Memory B cell (primary cell): ENCODE results near the gene OCIAD1.
"Not testable (repeated sequence)": the region's sequence is repeated elsewhere in the genome, so short reads cannot be mapped to it uniquely, and the experiment has no call there.

Experiments
- ATAC-seq: fragments of 150-1000 bp; cut with Tn5 transposase; 2 replicates; pipeline ENCODE4 v1.10.0; 2021; ENCODE audit warnings: low read depth, mild to moderate bottlenecking, moderate library complexity
- DNase-seq, 2 donors: peaks; one replicate each; pipeline ENCODE4 v3.0.0; 2022; ENCODE audit warnings: low spot score in 2 of 2
- H3K27ac Mint-ChIP-seq: one replicate; pipeline ENCODE4 v1.8.0; 2022; ENCODE audit warnings: mild to moderate bottlenecking, moderate library complexity, mixed read lengths
- H3K27me3 Mint-ChIP-seq: one replicate; pipeline ENCODE4 v1.8.0; 2022; ENCODE audit warnings: mixed read lengths
- H3K36me3 Mint-ChIP-seq: one replicate; pipeline ENCODE4 v1.8.0; 2022; ENCODE audit warnings: mild to moderate bottlenecking, mixed read lengths
- H3K4me1 Mint-ChIP-seq: one replicate; pipeline ENCODE4 v1.8.0; 2022; ENCODE audit warnings: mixed read lengths
- H3K4me3 Mint-ChIP-seq: one replicate; pipeline ENCODE4 v1.8.0; 2022; ENCODE audit warnings: mild to moderate bottlenecking, moderate library complexity, mixed read lengths
- H3K9me3 Mint-ChIP-seq: one replicate; pipeline ENCODE4 v1.8.0; 2022; ENCODE audit warnings: mixed read lengths

The OCIAD1 gene

DNA sequence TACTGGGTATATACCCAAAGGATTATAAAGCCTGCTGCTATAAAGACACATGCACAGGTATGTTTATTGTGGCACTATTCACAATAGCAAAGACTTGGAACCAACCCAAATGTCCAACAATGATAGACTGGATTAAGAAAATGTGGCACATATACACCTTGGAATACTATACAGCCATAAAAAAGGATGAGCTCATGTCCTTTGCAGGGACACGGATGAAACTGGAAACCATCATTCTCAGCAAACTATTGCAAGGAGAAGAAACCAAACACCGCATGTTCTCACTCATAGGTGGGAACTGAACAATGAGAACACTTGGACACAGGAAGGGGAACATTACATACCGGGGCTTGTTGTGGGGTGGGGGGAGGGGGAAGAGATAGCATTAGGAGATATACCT lies 58.9 kb downstream of the OCIAD1 start:
- not testable (repeated sequence) for H3K27me3 Mint-ChIP-seq, H3K27ac Mint-ChIP-seq, H3K4me3 Mint-ChIP-seq, H3K4me1 Mint-ChIP-seq, ATAC-seq, DNase-seq, H3K9me3 Mint-ChIP-seq
- peaks cover 43% of the 10 kb centered on the region for H3K36me3 Mint-ChIP-seq

DNA sequence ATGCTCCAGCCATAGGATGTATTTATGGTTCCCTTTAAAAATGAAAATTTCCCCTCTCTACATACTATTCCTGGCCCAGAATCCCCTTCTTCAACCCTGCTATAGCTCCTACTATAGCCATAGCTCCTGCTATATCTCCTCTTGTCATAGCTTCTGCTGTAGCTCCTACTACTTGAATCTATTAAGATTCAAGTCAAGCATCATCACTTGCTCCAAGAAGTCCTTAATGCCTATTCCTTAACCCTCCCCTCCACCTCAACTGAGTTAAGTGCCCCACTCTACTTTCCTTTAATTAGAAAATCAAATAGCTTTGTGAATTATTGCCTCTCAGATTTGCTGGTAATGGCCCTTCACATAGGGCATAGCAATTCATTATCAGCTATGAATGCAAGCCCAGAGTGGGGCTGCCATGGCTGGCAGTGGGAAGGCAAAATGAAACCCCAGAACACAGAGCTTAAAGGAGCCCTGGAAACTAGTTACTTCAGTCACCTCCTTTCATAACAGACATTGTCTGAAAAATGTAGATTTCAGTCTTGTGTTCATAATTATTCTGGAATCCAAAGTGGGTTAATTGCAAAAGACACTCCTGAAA lies 60.2 kb downstream of the OCIAD1 start:
- H3K9me3 Mint-ChIP-seq = peaks cover 4% of the 10 kb centered on the region
- no peak for ATAC-seq
- H3K4me3 Mint-ChIP-seq = no peak overlapping the region

DNA sequence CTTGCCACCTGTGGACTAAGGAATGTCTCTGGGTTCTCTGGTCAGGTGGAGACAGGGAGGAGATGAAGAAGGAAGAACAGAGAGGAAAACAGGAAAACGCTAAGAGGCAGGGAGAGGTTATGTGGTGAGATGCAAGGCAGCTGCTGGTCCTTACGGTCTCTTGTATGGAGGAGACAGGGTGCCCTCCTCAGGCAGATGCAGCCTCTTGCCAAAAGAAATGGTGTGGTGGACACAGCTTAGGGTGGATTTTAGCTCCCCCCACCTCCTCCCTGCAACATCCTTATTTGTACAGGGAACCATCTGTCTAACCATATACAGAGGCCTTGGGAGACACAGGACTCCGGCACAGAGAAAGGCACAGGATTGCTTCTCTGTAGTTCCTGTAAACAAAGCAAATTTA lies 66.0 kb downstream of the OCIAD1 start:
- no peak overlapping the region for H3K4me3 Mint-ChIP-seq
- DNase-seq = no peak
- H3K4me1 Mint-ChIP-seq = peaks cover 12% of the 10 kb centered on the region
- H3K9me3 Mint-ChIP-seq = no peaks in the 10 kb centered on the region
- no peak for ATAC-seq
- peaks cover 51% of the 10 kb centered on the region for H3K36me3 Mint-ChIP-seq
- no peak overlapping the region for H3K27ac Mint-ChIP-seq
- H3K27me3 Mint-ChIP-seq = no peaks in the 10 kb centered on the region

More for the DNA sequence above, 60.2 kb downstream of the OCIAD1 start:
- Mint-ChIP-seq H3K27me3 (no peaks in the 10 kb centered on the region), H3K4me1 (no peaks in the 10 kb centered on the region), H3K36me3 (peaks cover 54% of the 10 kb centered on the region), H3K27ac (no peak overlapping the region)
- no peak for DNase-seq

DNA sequence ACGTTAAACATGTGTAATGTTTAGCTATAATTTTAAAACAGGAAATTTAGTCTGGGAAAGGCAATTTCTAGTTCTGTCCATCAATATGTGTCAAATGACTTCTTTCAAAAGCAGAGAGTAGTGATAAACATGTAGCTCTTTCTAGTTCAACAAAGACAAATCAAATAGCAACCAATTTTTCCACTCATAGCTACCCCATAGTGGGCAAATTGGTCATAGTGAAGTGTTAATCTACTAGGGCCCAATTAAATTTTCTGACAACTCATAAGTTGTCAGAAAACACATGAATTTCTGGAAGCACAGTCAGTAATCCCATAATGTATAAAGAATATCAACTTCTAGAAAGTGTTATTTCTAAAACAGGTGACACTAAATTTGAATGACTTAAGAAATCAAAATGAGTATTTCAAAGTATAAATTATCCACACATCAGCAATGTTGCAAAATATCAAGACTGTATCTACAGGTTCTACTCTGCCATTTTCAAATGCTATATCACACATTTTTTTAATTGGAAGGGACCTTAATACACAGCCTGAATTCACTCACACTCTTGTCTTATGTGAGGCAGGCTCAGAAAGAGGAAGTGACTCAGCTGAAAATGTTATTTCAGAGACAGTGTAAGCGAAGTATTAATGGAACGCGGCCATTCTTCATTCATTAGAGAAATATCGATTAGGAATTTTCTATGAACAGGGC lies 68.0 kb downstream of the OCIAD1 start:
- no peak for DNase-seq
- H3K27me3 Mint-ChIP-seq = no peaks in the 10 kb centered on the region
- peak overlapping the region; percentile 42 for H3K27ac Mint-ChIP-seq
- H3K9me3 Mint-ChIP-seq = no peaks in the 10 kb centered on the region
- H3K36me3 Mint-ChIP-seq = peaks cover 51% of the 10 kb centered on the region
- no peak overlapping the region for H3K4me3 Mint-ChIP-seq
- H3K4me1 Mint-ChIP-seq = peaks cover 15% of the 10 kb centered on the region
- peak; percentile 48 for ATAC-seq

DNA sequence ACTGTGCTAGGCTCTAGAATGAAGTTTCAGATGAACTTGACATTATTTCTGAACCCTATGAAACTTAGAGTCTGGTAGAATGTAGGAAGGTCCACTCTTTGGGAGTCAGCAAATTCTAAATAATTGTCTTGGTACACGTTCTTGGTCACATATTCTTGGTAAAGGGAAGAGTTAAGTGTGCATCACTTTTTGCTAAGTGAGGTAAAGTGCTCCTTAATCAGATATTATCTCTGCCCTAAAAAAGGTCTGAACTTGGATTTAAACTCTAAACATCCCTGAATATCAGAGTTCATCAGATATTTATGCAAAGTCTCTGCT lies 68.5 kb downstream of the OCIAD1 start:
- Mint-ChIP-seq H3K9me3 (no peaks in the 10 kb centered on the region), H3K4me1 (peaks cover 15% of the 10 kb centered on the region), H3K27me3 (no peaks in the 10 kb centered on the region), H3K4me3 (no peak overlapping the region), H3K27ac (peak overlapping the region; percentile 42), H3K36me3 (peaks cover 50% of the 10 kb centered on the region)
- DNase-seq (no peak), ATAC-seq (no peak)

DNA sequence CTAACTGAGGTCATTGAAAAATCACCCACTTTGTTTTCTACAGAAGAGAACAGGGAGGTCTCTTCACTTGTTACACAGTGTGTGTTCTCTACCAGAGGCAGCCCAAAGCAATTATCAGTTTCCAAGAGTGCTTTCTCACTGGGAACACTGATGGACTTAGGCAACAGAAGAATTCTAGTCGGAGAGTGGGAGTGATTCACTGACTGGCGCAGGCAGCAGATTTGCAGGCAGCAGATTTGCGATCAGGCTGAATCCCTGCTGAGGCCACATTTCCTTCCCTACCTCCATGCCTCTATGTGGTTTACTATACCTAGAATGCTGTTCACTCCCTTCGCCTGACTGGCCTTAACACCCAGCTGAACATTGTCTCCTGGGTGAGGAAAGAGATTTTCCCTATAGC lies 69.1 kb downstream of the OCIAD1 start:
- no peak for DNase-seq
- Mint-ChIP-seq H3K36me3 (peaks cover 48% of the 10 kb centered on the region), H3K9me3 (no peaks in the 10 kb centered on the region), H3K4me1 (peaks cover 20% of the 10 kb centered on the region), H3K27ac (no peak overlapping the region), H3K27me3 (no peaks in the 10 kb centered on the region), H3K4me3 (no peak overlapping the region)
- ATAC-seq = no peak

DNA sequence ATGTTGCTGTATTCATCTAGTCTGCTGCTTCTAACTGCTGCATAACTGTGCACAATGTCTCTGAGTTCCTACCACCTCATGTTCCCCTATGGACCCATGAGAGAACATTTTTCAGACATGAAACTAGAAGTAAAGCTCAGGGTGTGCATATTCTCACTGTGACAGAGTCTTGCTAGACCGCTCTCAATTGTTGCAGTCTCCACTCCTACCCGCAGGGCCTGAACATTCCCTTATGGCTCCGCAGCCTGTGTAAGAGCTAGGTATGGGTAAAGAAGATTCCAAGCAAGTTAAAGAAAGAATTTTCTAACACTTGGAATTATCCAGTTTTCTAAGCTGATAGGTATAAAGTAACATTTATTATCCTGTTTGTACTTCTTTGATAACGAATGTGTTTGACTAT lies 70.3 kb downstream of the OCIAD1 start:
- Mint-ChIP-seq H3K36me3 (peaks cover 38% of the 10 kb centered on the region), H3K27me3 (no peaks in the 10 kb centered on the region), H3K4me1 (peaks cover 29% of the 10 kb centered on the region), H3K27ac (peak overlapping the region; percentile 37), H3K4me3 (no peak overlapping the region), H3K9me3 (no peaks in the 10 kb centered on the region)
- DNase-seq (no peak), ATAC-seq (no peak)

DNA sequence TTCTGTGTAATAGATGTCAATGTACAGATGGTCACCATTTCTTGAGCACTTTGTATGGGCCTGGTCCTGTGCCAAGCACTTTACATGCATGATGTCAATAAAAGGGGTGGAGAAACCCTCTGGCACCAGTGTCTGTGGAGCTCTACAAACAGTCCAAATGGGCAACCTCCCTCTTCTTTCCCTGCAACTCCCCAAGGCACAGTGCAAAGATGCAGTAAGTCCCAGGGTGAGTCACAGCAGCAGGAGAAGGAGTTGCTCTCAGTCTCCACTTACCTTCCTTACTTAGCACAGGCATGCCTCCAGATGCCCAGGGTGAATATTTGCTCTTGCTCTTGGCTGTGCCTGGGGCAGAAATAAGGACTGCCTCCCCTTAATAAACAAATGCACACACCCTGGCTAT lies 71.4 kb downstream of the OCIAD1 start:
- DNase-seq (no peak), ATAC-seq (no peak)
- no peaks in the 10 kb centered on the region for H3K27me3 Mint-ChIP-seq
- peaks cover 37% of the 10 kb centered on the region for H3K4me1 Mint-ChIP-seq
- no peaks in the 10 kb centered on the region for H3K9me3 Mint-ChIP-seq
- H3K27ac Mint-ChIP-seq = no peak overlapping the region
- peaks cover 32% of the 10 kb centered on the region for H3K36me3 Mint-ChIP-seq
- H3K4me3 Mint-ChIP-seq = no peak overlapping the region

DNA sequence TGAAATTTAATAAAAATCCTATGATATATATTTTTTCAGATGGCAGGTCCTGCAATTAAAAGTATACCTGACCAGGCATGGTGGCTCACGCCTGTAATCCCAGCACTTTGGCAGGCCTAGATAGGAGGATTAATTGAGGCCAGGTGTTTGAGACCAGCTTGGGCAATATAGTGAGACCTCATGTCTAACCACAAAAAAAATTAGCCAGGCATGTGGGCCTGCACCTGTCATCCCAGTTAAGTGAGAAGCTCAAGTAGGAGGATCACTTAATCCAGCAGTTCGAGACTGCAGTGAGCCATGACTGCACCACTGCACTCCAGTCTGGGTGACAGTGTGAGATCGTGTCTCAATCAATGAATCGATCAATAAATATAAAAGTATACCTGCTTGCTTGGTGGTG lies 73.2 kb downstream of the OCIAD1 start:
- Mint-ChIP-seq H3K4me1 (peaks cover 37% of the 10 kb centered on the region), H3K36me3 (peaks cover 25% of the 10 kb centered on the region), H3K4me3 (no peak overlapping the region), H3K27me3 (no peaks in the 10 kb centered on the region), H3K9me3 (no peaks in the 10 kb centered on the region), H3K27ac (no peak overlapping the region)
- ATAC-seq (no peak), DNase-seq (no peak)

DNA sequence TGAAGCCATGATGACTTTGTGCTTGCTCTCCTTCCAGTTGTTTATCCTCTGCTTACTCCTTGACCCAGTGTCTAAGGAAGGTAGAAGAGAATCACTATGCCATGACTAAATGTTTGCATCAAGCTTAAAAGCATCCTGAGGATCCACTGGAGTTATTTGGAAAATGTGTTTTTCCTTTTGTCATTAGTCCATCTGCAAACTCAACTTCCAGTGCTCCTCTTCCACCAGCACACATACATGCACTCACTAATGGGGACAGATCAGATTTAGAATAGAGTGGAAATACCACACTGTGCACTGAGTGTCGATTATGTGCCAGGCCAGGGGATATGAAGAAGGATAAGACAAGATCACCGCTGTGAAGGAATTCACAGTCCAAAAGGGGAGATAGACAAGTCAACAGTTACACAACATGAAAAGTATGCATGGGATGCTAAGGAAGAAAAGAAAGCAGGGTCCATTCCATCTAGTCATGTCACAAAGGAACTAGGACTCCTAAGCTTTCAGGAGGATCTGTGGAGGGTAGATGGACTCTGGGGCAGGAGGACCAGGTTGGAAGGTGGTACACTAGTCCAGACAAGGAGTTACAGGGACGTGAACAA lies 73.8 kb downstream of the OCIAD1 start:
- DNase-seq (no peak), ATAC-seq (no peak)
- no peaks in the 10 kb centered on the region for H3K27me3 Mint-ChIP-seq
- H3K4me3 Mint-ChIP-seq = peak overlapping the region; percentile 82
- peak overlapping the region; percentile 1 for H3K27ac Mint-ChIP-seq
- peaks cover 33% of the 10 kb centered on the region for H3K4me1 Mint-ChIP-seq
- peaks cover 20% of the 10 kb centered on the region for H3K36me3 Mint-ChIP-seq
- no peaks in the 10 kb centered on the region for H3K9me3 Mint-ChIP-seq

DNA sequence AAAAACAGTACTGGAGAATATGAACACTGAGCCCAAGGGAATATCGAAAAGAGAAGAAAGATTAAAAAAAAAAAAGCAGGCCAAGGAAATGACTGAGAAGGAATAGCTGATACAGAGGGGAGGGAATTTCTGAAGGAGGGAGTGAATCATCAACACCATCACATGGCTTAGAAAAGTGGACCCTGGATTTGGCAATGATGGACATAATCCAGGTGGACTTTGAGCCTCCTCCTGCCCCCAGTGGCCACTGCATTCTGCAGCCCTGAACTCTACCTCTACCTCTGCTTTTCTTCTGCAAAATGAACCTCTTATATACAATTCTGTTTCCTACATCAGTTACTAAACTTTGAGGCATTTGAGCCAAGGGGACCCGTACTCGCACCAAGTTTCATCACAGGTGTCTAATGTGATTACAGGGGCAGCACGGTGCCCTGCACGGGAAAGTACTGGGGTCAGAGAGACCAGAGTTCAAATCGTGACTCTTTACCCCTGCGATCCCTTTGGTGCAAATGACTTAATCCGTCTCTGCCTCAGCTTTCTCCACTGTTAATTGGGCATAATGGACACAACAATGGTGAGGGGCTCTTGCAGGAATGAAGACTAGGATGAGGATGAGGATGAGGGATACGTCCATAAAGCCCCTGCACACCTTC lies 74.6 kb downstream of the OCIAD1 start:
- Mint-ChIP-seq H3K4me1 (peaks cover 28% of the 10 kb centered on the region), H3K4me3 (peak overlapping the region; percentile 82), H3K9me3 (no peaks in the 10 kb centered on the region), H3K27ac (peak overlapping the region; percentile 91), H3K27me3 (no peaks in the 10 kb centered on the region), H3K36me3 (peaks cover 19% of the 10 kb centered on the region)
- ATAC-seq (no peak), DNase-seq (no peak)

DNA sequence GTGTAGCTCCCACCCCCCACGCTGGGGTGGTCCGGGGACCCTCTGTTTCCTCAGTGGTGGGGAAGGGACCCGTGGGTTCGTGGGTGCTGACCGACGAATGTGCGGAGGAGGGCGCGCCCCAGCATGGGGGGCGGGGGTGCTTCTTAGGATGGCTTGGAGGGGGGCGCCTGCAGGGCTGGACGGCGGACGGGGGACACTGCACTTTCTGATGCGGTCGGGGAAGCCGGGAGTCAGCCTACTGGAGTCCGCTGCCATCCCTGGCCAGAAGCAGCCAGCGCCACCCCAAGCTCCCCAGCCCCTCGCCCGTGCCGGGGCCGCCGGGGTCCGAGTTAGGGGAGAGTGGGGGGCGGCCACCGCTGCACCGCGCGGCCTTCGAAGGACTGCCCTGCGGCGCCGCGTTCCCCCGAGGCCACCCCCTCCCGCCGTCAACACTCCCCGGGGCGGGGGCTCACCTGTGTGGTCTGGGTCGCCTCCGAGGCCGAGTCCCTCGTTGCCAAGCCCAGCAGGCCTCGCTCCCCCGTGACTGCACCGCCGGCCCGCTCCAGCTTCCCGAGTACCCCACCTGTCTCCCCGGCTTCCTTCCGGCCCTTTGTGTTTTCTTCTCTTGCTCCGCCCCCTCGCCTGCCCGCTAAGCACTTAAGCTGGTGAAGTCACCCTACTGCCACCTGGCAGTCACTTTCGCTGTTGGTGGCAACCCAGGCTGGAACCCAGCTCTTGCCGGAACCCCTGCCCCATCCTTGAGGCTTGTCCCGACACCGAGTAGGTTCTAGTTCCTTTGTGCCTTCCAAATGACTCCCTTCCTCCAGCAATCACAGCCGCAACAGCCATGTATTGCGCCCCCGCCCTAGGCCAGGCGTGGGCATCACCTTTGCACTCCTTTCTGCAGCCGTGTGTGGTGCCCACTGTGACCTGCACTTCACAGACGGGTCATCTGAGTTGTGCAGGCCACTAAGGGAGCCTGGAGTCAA lies 75.6 kb downstream of the OCIAD1 start, which contains the start of gene OCIAD2:
TSS of gene OCIAD2 (minus strand) at position 569 of the 968 bp plus-strand sequence. CDS start 2,225 bp downstream, outside the sequence.
- ATAC-seq (peak; percentile 98), DNase-seq (peak; percentile 68 to 74)
- Mint-ChIP-seq H3K4me3 (peak within 1 kb of the TSS; percentile 91), H3K4me1 (peaks cover 25% of the 10 kb centered on the region), H3K27ac (peak within 1 kb of the TSS; percentile 91), H3K27me3 (no peaks in the 10 kb centered on the region), H3K36me3 (peaks cover 16% of the 10 kb centered on the region), H3K9me3 (no peaks in the 10 kb centered on the region)

DNA sequence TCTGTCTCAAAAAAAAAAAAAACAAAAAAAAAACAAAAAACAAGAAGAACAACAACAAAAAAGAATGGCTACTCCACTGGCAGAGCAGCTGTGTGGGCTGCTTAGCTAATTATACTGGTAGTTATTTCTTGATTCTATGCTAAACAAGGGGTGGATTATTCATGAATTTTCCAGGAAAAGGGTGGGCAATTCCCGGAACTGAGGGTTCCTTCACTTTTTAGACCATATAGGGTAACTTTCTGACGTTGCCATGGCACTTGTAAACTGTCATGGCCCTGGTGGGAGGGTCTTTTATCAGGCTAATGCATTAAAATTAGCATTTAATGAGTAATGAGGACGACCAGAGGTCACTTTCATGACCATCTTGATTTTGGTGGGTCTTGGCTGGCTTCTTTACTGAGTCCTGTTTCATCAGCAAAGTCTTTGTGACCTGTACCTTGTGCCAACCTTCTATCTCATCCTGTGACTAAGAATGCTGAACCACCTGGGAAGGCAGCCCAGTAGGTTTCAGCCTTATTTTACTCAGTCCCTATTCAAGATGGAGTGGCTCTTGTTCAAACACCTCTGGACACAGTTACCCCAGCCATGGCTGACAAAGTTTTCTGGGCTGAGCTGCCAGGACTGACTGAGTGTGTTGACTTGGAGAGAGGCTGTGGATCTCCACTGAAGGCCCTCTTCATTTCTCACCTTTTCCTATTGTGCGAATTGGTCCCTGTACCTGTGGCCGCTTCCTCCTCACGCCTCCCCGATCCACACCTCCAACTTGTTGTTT lies 77.0 kb downstream of the OCIAD1 start:
- ATAC-seq (no peak), DNase-seq (no peak)
- peaks cover 25% of the 10 kb centered on the region for H3K4me1 Mint-ChIP-seq
- no peaks in the 10 kb centered on the region for H3K9me3 Mint-ChIP-seq
- H3K27me3 Mint-ChIP-seq = peaks cover 1% of the 10 kb centered on the region
- H3K4me3 Mint-ChIP-seq = peak overlapping the region; percentile 3
- H3K27ac Mint-ChIP-seq = no peak overlapping the region
- peaks cover 10% of the 10 kb centered on the region for H3K36me3 Mint-ChIP-seq
